Trophoblast cell (in vitro differentiated cells and primary cell): ENCODE data around the gene MSL3. TPM values are rescaled to one million over a fixed set of nuclear protein-coding genes. Genes with fewer than 3 reads are reported as not detected.

ENCODE experiments used
- DNase-seq, 2 donors: peaks; one replicate each; pipeline ENCODE4 v3.0.0-alpha.2; 2016
- H2AFZ ChIP-seq: 2 replicates; pipeline ENCODE4 v1.6.1; 2013; ENCODE audit warnings: low read length, moderate library complexity, mild to moderate bottlenecking; ENCODE audit not compliant: insufficient read depth, poor library complexity
- H2AK5ac ChIP-seq: 2 replicates; pipeline ENCODE4 v1.6.1; 2013; ENCODE audit warnings: mild to moderate bottlenecking, low read length
- H2BK120ac ChIP-seq: 2 replicates; pipeline ENCODE4 v1.6.1; 2013; ENCODE audit warnings: low read length, mild to moderate bottlenecking, moderate library complexity; ENCODE audit not compliant: insufficient read depth, poor library complexity
- H2BK12ac ChIP-seq: 2 replicates; pipeline ENCODE4 v1.6.1; 2013; ENCODE audit warnings: mild to moderate bottlenecking, low read length, moderate library complexity
- H2BK5ac ChIP-seq: 2 replicates; pipeline ENCODE4 v1.6.1; 2013; ENCODE audit warnings: low read length, low read depth, moderate library complexity, mild to moderate bottlenecking; ENCODE audit not compliant: poor library complexity
- H3K14ac ChIP-seq: 2 replicates; pipeline ENCODE4 v1.6.1; 2013; ENCODE audit warnings: mild to moderate bottlenecking, low read length
- H3K18ac ChIP-seq: 2 replicates; pipeline ENCODE4 v1.6.1; 2013; ENCODE audit warnings: mild to moderate bottlenecking, low read length
- H3K23ac ChIP-seq: 2 replicates; pipeline ENCODE4 v1.6.1; 2013; ENCODE audit warnings: low read length
- H3K27ac ChIP-seq: 2 replicates; pipeline ENCODE4 v1.5.1; 2013; ENCODE audit warnings: low read depth, mild to moderate bottlenecking, inconsistent platforms, low read length, moderate library complexity
- H3K27me3 ChIP-seq: 2 replicates; pipeline ENCODE4 v1.6.1; 2013; ENCODE audit warnings: inconsistent platforms, mild to moderate bottlenecking, low read length, moderate library complexity; ENCODE audit not compliant: insufficient read depth
- H3K36me3 ChIP-seq, 2 experiments: 1 replicate in 1 of 2; 2 replicates in 1 of 2; pipeline ENCODE4 v1.6.1; 2013; ENCODE audit warnings: low read length in 2 of 2, mild to moderate bottlenecking in 2 of 2, moderate library complexity in 1 of 2; ENCODE audit not compliant: insufficient read depth in 2 of 2, control insufficient read depth in 1 of 2
- H3K4ac ChIP-seq: 2 replicates; pipeline ENCODE4 v1.6.1; 2013; ENCODE audit warnings: low read depth, mild to moderate bottlenecking, low read length, moderate library complexity
- H3K4me1 ChIP-seq, 2 experiments: 1 replicate in 1 of 2; 2 replicates in 1 of 2; pipeline ENCODE4 v1.6.1; 2013; ENCODE audit warnings: low read length in 2 of 2, mild to moderate bottlenecking in 2 of 2, moderate library complexity in 1 of 2; ENCODE audit not compliant: insufficient read depth in 2 of 2, control insufficient read depth in 1 of 2
- H3K4me2 ChIP-seq: 2 replicates; pipeline ENCODE4 v1.6.1; 2013; ENCODE audit warnings: inconsistent platforms, mild to moderate bottlenecking, low read length, moderate library complexity
- H3K4me3 ChIP-seq: 2 replicates; pipeline ENCODE4 v1.5.1; 2013; ENCODE audit warnings: mild to moderate bottlenecking, low read depth, low read length, inconsistent platforms
- H3K79me1 ChIP-seq: one replicate; pipeline ENCODE4 v1.6.1; 2013; ENCODE audit warnings: low read length
- H3K79me2 ChIP-seq: 2 replicates; pipeline ENCODE4 v1.6.1; 2013; ENCODE audit warnings: low read length, mild to moderate bottlenecking; ENCODE audit not compliant: control insufficient read depth, insufficient read depth, poor library complexity
- H3K9ac ChIP-seq: 2 replicates; pipeline ENCODE4 v1.6.1; 2013; ENCODE audit warnings: mild to moderate bottlenecking, low read length
- H3K9me3 ChIP-seq: 2 replicates; pipeline ENCODE4 v1.6.1; 2013; ENCODE audit warnings: low read depth, mild to moderate bottlenecking, control low read depth, inconsistent platforms, low read length; ENCODE audit not compliant: insufficient read depth
- H4K12ac ChIP-seq: 2 replicates; pipeline ENCODE4 v1.6.1; 2013; ENCODE audit warnings: low read depth, mild to moderate bottlenecking, low read length, moderate library complexity
- H4K8ac ChIP-seq: 2 replicates; pipeline ENCODE4 v1.6.1; 2013; ENCODE audit warnings: low read depth, mild to moderate bottlenecking, low read length, moderate library complexity
- H4K91ac ChIP-seq: one replicate; pipeline ENCODE4 v1.6.1; 2013; ENCODE audit warnings: low read depth, mild to moderate bottlenecking, low read length, moderate library complexity
- WGBS: extraction: QIAGEN DNeasy Blood & Tissue Kit; methylation state at CpG from one replicate; pipeline ENCODE4 v1.1.7; 2013; ENCODE audit warnings: missing lambda C conversion rate; ENCODE audit not compliant: insufficient read length, insufficient coverage; ENCODE audit errors: extremely low coverage; 5-methylcytosine and 5-hydroxymethylcytosine counted together
- polyA plus RNA-seq: library from polyadenylated mRNA; stranded (reverse); fragments of 200-250 nt; gene quantifications from 2 replicates; pipeline ENCODE4 v1.2.3, GENCODE V29; 2013

Gene MSL3
- 21.8 and 23.1 TPM in 2 replicates for polyA plus RNA-seq

GRCh38 chrX:11757719-11758399 lies at the start of gene MSL3:
Gene MSL3 (plus strand): TSS chrX:11758237. CDS start chrX:11758264, 27 bp downstream.
- Histone ChIP-seq H3K14ac (peak within 1 kb of the TSS; percentile 33), H3K36me3 (peaks cover 5 to 9% of the 10 kb centered on the region in 2 experiments), H2AK5ac (no peak within 1 kb of the TSS), H4K8ac (peak within 1 kb of the TSS; percentile 88), H3K79me2 (peaks cover 5% of the 10 kb centered on the region), H2BK12ac (no peak within 1 kb of the TSS), H3K18ac (peak within 1 kb of the TSS; percentile 98), H2AFZ (peak within 1 kb of the TSS; percentile 71), H2BK5ac (peak within 1 kb of the TSS; percentile 81), H4K91ac (peak within 1 kb of the TSS; percentile 59), H3K4ac (peak within 1 kb of the TSS; percentile 43), H3K4me3 (peak within 1 kb of the TSS; percentile 95), H3K9me3 (no peaks in the 10 kb centered on the region), H3K4me2 (peak within 1 kb of the TSS; percentile 97), H3K4me1 (peaks cover 2 to 8% of the 10 kb centered on the region in 2 experiments), H3K79me1 (peaks cover 13% of the 10 kb centered on the region), H3K23ac (no peak within 1 kb of the TSS), H3K27ac (peak within 1 kb of the TSS; percentile 88), H2BK120ac (peak within 1 kb of the TSS; percentile 73), H4K12ac (peak within 1 kb of the TSS; percentile 67), H3K27me3 (no peaks in the 10 kb centered on the region), H3K9ac (peak within 1 kb of the TSS; percentile 97)
- DNase-seq, result peak; percentile 57 to 63
- WGBS, result no CpG with 5 or more reads among the region's 93 CpGs

DNA sequence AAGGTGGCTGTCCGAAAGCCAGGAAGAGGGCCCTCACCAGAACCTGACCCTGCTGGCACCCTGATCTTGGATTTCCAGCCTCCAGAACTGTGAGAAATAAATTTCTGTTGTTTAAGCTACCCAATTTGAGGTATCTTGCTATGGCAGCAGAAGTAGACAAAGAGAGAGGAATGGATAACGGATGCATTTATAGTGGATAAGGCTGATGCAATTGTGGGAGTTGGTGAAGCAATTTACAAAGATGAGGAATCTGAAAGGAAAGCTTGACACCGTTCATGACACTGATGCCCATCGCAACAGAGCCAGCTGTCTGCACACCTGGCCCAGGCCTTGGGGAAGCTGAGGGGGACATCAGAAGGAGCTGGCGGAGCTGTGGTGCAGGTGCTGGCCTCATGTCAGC lies 35.7 kb upstream of the MSL3 start:
- no peak overlapping the region for H4K12ac ChIP-seq
- no CpG with 5 or more reads among the region's 5 CpGs for WGBS
- no peak overlapping the region for H3K9ac ChIP-seq
- no peak for DNase-seq
- H3K23ac ChIP-seq, result no peak overlapping the region
- no peak overlapping the region for H3K27ac ChIP-seq
- H3K9me3 ChIP-seq, result no peaks in the 10 kb centered on the region
- H3K4ac ChIP-seq, result no peak overlapping the region
- H3K4me2 ChIP-seq, result no peak overlapping the region
- H2BK12ac ChIP-seq, result no peak overlapping the region
- no peaks in the 10 kb centered on the region for H3K79me2 ChIP-seq
- no peak overlapping the region for H3K14ac ChIP-seq
- H4K8ac ChIP-seq, result no peak overlapping the region
- H2AFZ ChIP-seq, result no peak overlapping the region
- no peaks in the 10 kb centered on the region for H3K36me3 ChIP-seq
- no peaks in the 10 kb centered on the region for H3K27me3 ChIP-seq
- no peak overlapping the region for H2AK5ac ChIP-seq
- no peaks in the 10 kb centered on the region for H3K4me1 ChIP-seq
- H3K4me3 ChIP-seq, result no peak overlapping the region
- no peak overlapping the region for H4K91ac ChIP-seq
- no peak overlapping the region for H2BK120ac ChIP-seq
- H2BK5ac ChIP-seq, result no peak overlapping the region
- H3K79me1 ChIP-seq, result no peaks in the 10 kb centered on the region
- no peak overlapping the region for H3K18ac ChIP-seq

DNA sequence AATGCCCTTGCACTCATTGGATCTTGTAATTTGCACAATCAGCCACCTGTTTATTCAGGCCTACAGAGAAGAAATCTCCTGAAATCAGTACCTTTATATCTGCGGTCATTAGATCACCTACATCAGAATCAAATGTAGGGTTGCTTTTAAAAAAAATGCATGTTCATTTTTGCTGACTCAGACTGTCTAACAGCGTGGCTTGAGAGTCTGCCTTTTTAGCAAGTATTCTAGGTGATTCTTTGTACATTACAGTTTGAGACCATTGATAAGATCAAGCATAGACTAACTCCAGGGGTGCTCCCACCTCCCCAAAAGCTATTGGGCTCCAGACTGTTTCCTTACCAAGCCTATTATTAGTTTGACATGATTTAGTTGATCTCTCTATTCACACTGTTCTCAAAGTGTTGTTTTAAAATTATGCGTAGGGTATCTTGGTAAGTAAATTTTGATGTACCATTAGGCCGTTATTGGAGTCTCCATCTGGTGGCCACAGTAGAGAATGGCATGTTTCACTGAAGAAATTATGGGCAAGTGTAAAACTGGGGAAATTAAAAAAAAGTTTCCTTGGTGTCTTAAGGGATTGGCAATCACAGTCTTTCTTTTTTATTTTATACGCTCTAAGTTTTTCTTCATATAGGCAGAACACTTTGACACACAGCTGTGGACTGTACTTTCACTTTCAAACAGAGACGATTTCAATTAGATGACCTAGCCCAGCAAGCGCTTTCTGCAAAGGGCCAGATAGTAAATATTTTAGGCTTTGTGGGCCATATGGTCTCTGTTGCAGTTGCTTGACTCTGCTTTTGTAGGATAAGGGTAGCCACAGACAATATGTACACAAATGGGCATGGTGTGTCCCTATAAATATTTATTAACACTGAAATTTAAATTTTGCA lies 33.7 kb upstream of the MSL3 start:
- Histone ChIP-seq H3K27ac (no peak overlapping the region), H3K79me2 (no peaks in the 10 kb centered on the region), H3K79me1 (no peaks in the 10 kb centered on the region), H2AK5ac (no peak overlapping the region), H3K4ac (no peak overlapping the region), H3K23ac (no peak overlapping the region), H3K4me2 (no peak overlapping the region), H4K8ac (no peak overlapping the region), H2AFZ (no peak overlapping the region), H2BK120ac (no peak overlapping the region), H3K36me3 (no peaks in the 10 kb centered on the region), H4K12ac (no peak overlapping the region), H2BK5ac (no peak overlapping the region), H3K18ac (no peak overlapping the region), H4K91ac (no peak overlapping the region), H3K4me3 (no peak overlapping the region), H3K14ac (no peak overlapping the region), H2BK12ac (no peak overlapping the region), H3K9me3 (no peaks in the 10 kb centered on the region), H3K9ac (no peak overlapping the region), H3K4me1 (no peaks in the 10 kb centered on the region), H3K27me3 (no peaks in the 10 kb centered on the region)
- no CpG with 5 or more reads among the region's 7 CpGs for WGBS
- peak in 1 of 2 donors; percentile 65 for DNase-seq

GRCh38 chrX:11725631-11726442 lies 32.2 kb upstream of the MSL3 start:
- no peak overlapping the region for H4K8ac ChIP-seq
- H4K91ac ChIP-seq, result no peak overlapping the region
- H2BK5ac ChIP-seq, result no peak overlapping the region
- H3K4ac ChIP-seq, result no peak overlapping the region
- no peaks in the 10 kb centered on the region for H3K4me1 ChIP-seq
- no peak overlapping the region for H3K23ac ChIP-seq
- WGBS, result no CpG with 5 or more reads among the region's 8 CpGs
- H3K79me2 ChIP-seq, result no peaks in the 10 kb centered on the region
- no peak overlapping the region for H3K27ac ChIP-seq
- no peak overlapping the region for H3K9ac ChIP-seq
- no peaks in the 10 kb centered on the region for H3K36me3 ChIP-seq
- no peak overlapping the region for H3K4me3 ChIP-seq
- H2AK5ac ChIP-seq, result no peak overlapping the region
- no peak overlapping the region for H2BK12ac ChIP-seq
- no peaks in the 10 kb centered on the region for H3K9me3 ChIP-seq
- H4K12ac ChIP-seq, result no peak overlapping the region
- no peak overlapping the region for H2BK120ac ChIP-seq
- no peak overlapping the region for H3K18ac ChIP-seq
- no peak overlapping the region for H2AFZ ChIP-seq
- H3K79me1 ChIP-seq, result no peaks in the 10 kb centered on the region
- no peak for DNase-seq
- H3K4me2 ChIP-seq, result no peak overlapping the region
- no peak overlapping the region for H3K14ac ChIP-seq
- H3K27me3 ChIP-seq, result no peaks in the 10 kb centered on the region
